Kidney capillary endothelial cell (primary cell): ENCODE measurements around the gene AURKAIP1.

Source experiments
- DNase-seq: peaks from one replicate; pipeline ENCODE4 v3.0.0-alpha.2; 2018; ENCODE audit warnings: low spot score

AURKAIP1 gene

GRCh38 chr1:1331068-1331965 lies 43.7 kb downstream of the AURKAIP1 start, which contains the start of gene TAS1R3:
TSS of gene TAS1R3 (plus strand) at chr1:1331280. CDS start at chr1:1331346, 66 bp downstream.
- no peak for DNase-seq

DNA sequence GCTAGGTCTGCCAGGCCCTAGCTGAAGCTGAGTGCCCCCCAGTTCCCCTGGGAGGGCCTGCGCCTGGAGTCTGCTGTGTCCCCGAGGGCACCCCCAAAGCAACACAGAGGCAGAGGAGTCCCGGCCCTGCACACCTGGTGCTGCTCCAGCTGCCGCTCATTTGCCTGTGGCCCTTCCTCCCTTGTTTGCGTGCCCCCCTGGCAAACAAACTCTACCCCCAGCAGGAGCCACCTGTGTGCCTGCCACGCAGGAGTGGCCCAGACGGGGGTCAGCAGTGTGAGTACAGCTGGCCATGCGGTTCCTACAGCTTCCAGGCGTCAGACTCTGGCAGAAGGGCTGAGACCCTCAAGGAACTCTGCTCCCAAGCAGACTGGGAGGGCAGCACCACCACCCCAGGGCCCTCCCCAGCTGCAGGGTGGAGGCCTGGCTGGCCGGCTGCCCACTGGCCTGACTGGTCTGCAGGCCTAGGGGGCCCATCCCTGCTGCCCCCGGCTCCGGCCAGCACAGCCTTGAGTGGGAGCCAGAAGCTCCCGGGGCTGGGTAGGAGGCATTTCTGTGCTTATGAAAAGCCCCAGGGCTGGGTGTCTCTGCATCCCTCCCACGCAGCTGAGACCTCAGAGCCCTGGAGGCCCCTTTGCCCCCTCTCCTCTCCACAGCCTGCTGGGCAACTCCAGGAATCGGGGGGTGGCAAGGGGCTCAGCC lies 44.5 kb downstream of the AURKAIP1 start:
- DNase-seq: no peak

GRCh38 chr1:1329304-1330210 lies 45.5 kb downstream of the AURKAIP1 start:
- DNase-seq: no peak

GRCh38 chr1:1328254-1328653 lies 46.8 kb downstream of the AURKAIP1 start:
- no peak for DNase-seq

DNA sequence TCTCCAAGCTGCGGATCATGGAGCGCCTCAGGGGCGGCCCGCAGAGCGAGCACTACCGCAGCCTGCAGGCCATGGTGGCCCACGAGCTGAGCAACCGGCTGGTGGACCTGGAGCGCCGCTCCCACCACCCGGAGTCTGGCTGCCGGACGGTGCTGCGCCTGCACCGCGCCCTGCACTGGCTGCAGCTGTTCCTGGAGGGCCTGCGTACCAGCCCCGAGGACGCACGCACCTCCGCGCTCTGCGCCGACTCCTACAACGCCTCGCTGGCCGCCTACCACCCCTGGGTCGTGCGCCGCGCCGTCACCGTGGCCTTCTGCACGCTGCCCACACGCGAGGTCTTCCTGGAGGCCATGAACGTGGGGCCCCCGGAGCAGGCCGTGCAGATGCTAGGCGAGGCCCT lies 47.7 kb downstream of the AURKAIP1 start:
- no peak for DNase-seq

DNA sequence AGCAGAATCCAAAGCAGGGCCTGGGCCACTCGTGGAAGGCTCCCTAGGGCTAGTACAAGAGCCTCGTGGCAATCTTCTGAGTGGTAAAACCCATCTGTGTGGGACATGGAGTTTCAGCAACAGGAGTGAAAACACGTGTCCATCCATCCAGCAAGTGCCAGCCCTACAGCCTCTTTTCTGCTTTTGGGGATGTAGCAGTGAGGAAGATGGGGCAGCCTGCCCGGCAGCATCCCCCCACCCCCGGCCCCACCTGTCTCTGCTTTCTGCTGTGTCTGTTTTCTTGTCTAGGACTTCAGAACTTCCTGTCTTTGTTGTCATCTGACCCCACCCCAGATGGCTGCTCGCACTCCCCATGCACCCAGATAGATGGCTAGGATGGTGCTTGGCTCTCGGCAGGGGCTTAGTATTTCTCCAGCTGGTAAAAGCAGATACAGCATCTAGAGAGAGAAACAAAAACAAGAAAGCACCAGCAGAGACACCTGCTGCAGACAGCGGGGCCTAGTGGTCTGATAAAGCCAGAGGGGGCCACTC lies 48.9 kb downstream of the AURKAIP1 start:
- no peak for DNase-seq

- DNase-seq: no peak
Measured at GRCh38 chr1:1325288-1326074, 49.5 kb downstream of the AURKAIP1 start.

- DNase-seq: peak; percentile 82
Measured at GRCh38 chr1:1324524-1325287, 50.3 kb downstream of the AURKAIP1 start, which contains the start of the genes CPTP and INTS11. TSS of gene CPTP (plus strand) at chr1:1324802. CDS start at chr1:1326911, 2,109 bp downstream. TSS of gene INTS11 (minus strand) at chr1:1324660. CDS start at chr1:1324608, 52 bp downstream.

DNA sequence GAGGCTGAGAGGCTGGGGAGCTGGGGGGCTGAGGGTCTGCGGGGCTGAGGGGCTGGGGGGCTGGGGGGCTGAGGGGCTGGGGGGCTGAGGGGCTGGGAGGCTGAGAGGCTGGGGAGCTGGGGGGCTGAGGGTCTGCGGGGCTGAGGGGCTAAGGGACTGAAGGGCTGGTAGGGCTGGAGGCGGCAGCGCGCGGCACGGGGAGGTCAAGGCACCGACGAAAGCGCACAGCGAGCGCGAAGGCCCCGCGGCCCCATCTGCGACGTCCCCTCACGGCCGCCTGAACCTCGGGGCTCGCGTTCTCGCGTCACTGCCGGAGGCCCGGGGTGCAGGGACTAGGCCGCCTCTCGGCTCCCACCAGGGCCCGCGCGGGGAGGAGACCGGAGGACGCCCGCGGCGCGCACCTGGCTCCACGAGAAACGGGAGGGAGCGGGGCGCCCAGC lies 50.9 kb downstream of the AURKAIP1 start:
- DNase-seq: no peak
